ENCODE data around the gene MS4A2. TPM values are rescaled to one million over a fixed set of nuclear protein-coding genes. Genes with fewer than 3 reads are reported as not detected.

The MS4A2 gene
- total RNA-seq, 2 experiments from 2014 or later = not detected

- Histone ChIP-seq H3K9me3 (ENCODE audit: low read length) (no peaks in the 10 kb centered on the region), H3K4me1 (ENCODE audit: insufficient read depth, low read length, poor library complexity, severe bottlenecking) (no peaks in the 10 kb centered on the region), H4K20me1 (ENCODE audit: insufficient read depth, low read length) (no peaks in the 10 kb centered on the region), H2AFZ (ENCODE audit: low read length) (no peak overlapping the region), H3K36me3 (ENCODE audit: insufficient read depth, low read length) (no peaks in the 10 kb centered on the region), H3K27ac (ENCODE audit: low read depth, low read length, poor library complexity, severe bottlenecking) (no peak overlapping the region), H3K4me2 (ENCODE audit: low read length) (no peak overlapping the region), H3K9me2 (ENCODE audit: insufficient read depth, low read length) (no peaks in the 10 kb centered on the region), H3K79me2 (ENCODE audit: insufficient read depth, low read depth, low read length) (no peaks in the 10 kb centered on the region), H3K4me3 (ENCODE audit: low read depth, low read length, poor library complexity, severe bottlenecking) (no peak overlapping the region)
- no peak for DNase-seq (ENCODE audit: low spot score)
- no TSS peak for BruUV-seq (replicated peaks)
- intact Hi-C loops (cut with micrococcal nuclease; ENCODE audit: unreplicated experiment) = no loop called here
- ChIA-PET POLR2A (interaction anchor here (0.6 kb wide), 1 partner anchor 15 kb away, joined by 3 read pairs; no protein-coding TSS in a partner anchor), CTCF (ENCODE audit: unreplicated experiment) (no interaction called here)
- TF ChIP-seq EZH2phosphoT487 (IDR thresholded peaks at IDR 0.05; ENCODE audit: borderline replicate concordance, low read depth, low read length) = no peak
- TF ChIP-seq CTCF (conservative IDR thresholded peaks at IDR 0.05; ENCODE audit: low read length) = no peak
These were observed 55.3 kb downstream of the MS4A2 start for GRCh38 chr11:60143768-60144167.

- intact Hi-C loops (cut with micrococcal nuclease; ENCODE audit: unreplicated experiment) = no loop called here
- no TSS peak for BruUV-seq (replicated peaks)
- POLR2A ChIA-PET = interaction anchor here (0.6 kb wide), 1 partner anchor 26 kb away, joined by 3 read pairs; no protein-coding TSS in a partner anchor
- Histone ChIP-seq H4K20me1 (ENCODE audit: insufficient read depth, low read length) (no peaks in the 10 kb centered on the region), H3K4me1 (ENCODE audit: insufficient read depth, low read length, poor library complexity, severe bottlenecking) (no peaks in the 10 kb centered on the region), H3K27ac (ENCODE audit: low read depth, low read length, poor library complexity, severe bottlenecking) (no peak overlapping the region), H3K9me3 (ENCODE audit: low read length) (no peaks in the 10 kb centered on the region), H3K4me2 (ENCODE audit: low read length) (no peak overlapping the region), H3K36me3 (ENCODE audit: insufficient read depth, low read length) (no peaks in the 10 kb centered on the region), H3K4me3 (ENCODE audit: low read depth, low read length, poor library complexity, severe bottlenecking) (no peak overlapping the region), H2AFZ (ENCODE audit: low read length) (no peak overlapping the region), H3K9me2 (ENCODE audit: insufficient read depth, low read length) (no peaks in the 10 kb centered on the region), H3K79me2 (ENCODE audit: insufficient read depth, low read depth, low read length) (no peaks in the 10 kb centered on the region)
- DNase-seq (ENCODE audit: low spot score) = no peak
- no peak for TF ChIP-seq CTCF (conservative IDR thresholded peaks at IDR 0.05; ENCODE audit: low read length)
- no peak for TF ChIP-seq EZH2phosphoT487 (IDR thresholded peaks at IDR 0.05; ENCODE audit: borderline replicate concordance, low read depth, low read length)
- CTCF ChIA-PET (ENCODE audit: unreplicated experiment) = no interaction called here
These were observed 57.2 kb downstream of the MS4A2 start for GRCh38 chr11:60145677-60146076.

Other genes with a start within 250 kb of the MS4A2 start
- gene CBLIF, start 243.2 kb upstream of the MS4A2 start, total RNA-seq (2014; rRNA removed; shearing (Covaris generic)) = not detected in 2 replicates
- gene CBLIF, start 243.2 kb upstream of the MS4A2 start, total RNA-seq (2022) = not detected in 2 replicates
- not detected in 2 replicates for gene TCN1, start 222.2 kb upstream of the MS4A2 start, total RNA-seq (2014; rRNA removed; shearing (Covaris generic))
- not detected in 2 replicates for gene TCN1, start 222.2 kb upstream of the MS4A2 start, total RNA-seq (2022)
- gene OOSP3, start 209.9 kb upstream of the MS4A2 start, total RNA-seq (2014; rRNA removed; shearing (Covaris generic)) = not detected in 2 replicates
- gene OOSP3, start 209.9 kb upstream of the MS4A2 start, total RNA-seq (2022) = not detected in 2 replicates
- gene OOSP1, start 150.2 kb upstream of the MS4A2 start, total RNA-seq (2014; rRNA removed; shearing (Covaris generic)) = not detected in 2 replicates
- not detected in 2 replicates for gene OOSP1, start 150.2 kb upstream of the MS4A2 start, total RNA-seq (2022)
- not detected in 2 replicates for gene OOSP4A, start 124.6 kb upstream of the MS4A2 start, total RNA-seq (2014; rRNA removed; shearing (Covaris generic))
- not detected in 2 replicates for gene OOSP4A, start 124.6 kb upstream of the MS4A2 start, total RNA-seq (2022)
- not detected in 2 replicates for gene OOSP4B, start 71.5 kb upstream of the MS4A2 start, total RNA-seq (2014; rRNA removed; shearing (Covaris generic))
- gene OOSP4B, start 71.5 kb upstream of the MS4A2 start, total RNA-seq (2022) = not detected in 2 replicates
- gene OOSP2, start 48.3 kb upstream of the MS4A2 start, total RNA-seq (2014; rRNA removed; shearing (Covaris generic)) = not detected in 2 replicates
- gene OOSP2, start 48.3 kb upstream of the MS4A2 start, total RNA-seq (2022) = not detected in 2 replicates
- gene MS4A3, start 32.0 kb upstream of the MS4A2 start, total RNA-seq (2014; rRNA removed; shearing (Covaris generic)) = not detected in 2 replicates
- not detected in 2 replicates for gene MS4A3, start 32.0 kb upstream of the MS4A2 start, total RNA-seq (2022)
- gene MS4A6A, start 94.4 kb downstream of the MS4A2 start, total RNA-seq (2014; rRNA removed; shearing (Covaris generic)) = not detected in 2 replicates
- not detected in 2 replicates for gene MS4A6A, start 94.4 kb downstream of the MS4A2 start, total RNA-seq (2022)
- not detected in 2 replicates for gene MS4A4E, start 154.5 kb downstream of the MS4A2 start, total RNA-seq (2014; rRNA removed; shearing (Covaris generic))
- not detected in 2 replicates for gene MS4A4E, start 154.5 kb downstream of the MS4A2 start, total RNA-seq (2022)
- 0.51 TPM in 1 of 2 replicates, not detected in the other for gene MS4A4A, start 192.0 kb downstream of the MS4A2 start, total RNA-seq (2014; rRNA removed; shearing (Covaris generic))
- gene MS4A4A, start 192.0 kb downstream of the MS4A2 start, total RNA-seq (2022) = not detected in 2 replicates
- gene MS4A6E, start 238.6 kb downstream of the MS4A2 start, total RNA-seq (2014; rRNA removed; shearing (Covaris generic)) = not detected in 2 replicates
- not detected in 2 replicates for gene MS4A6E, start 238.6 kb downstream of the MS4A2 start, total RNA-seq (2022)

Measured in OCI-LY7 (cell line).